HG03280 (cell line): Measurements from ENCODE around the gene PRKG2.

Source experiments
- ATAC-seq: cut with Tn5 transposase; IDR thresholded peaks from one replicate; pipeline ENCODE4 v1.9.1; 2021; ENCODE audit warnings: mild to moderate bottlenecking, moderate library complexity; ENCODE audit not compliant: unreplicated experiment

The PRKG2 gene

DNA sequence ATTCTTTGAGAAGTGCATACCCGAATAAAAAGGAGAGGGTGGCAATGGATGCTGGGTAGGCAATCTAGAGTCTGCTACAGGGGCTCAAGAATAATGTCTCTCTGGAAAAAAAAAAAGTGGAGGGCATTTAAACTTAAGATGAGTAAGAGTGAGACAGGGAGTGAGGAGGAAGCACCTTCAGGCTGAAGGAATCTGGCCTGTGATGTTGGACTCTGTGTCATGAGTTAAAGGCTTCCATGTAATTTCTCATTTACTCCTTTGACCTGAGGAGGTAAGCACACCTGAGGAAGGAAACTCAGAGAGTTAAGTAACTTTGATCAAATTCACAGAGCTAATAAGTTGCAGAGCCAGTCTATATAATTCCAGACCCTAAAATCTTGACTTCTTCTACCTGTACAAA lies 3.2 kb upstream of the PRKG2 start:
- no peak for ATAC-seq

DNA sequence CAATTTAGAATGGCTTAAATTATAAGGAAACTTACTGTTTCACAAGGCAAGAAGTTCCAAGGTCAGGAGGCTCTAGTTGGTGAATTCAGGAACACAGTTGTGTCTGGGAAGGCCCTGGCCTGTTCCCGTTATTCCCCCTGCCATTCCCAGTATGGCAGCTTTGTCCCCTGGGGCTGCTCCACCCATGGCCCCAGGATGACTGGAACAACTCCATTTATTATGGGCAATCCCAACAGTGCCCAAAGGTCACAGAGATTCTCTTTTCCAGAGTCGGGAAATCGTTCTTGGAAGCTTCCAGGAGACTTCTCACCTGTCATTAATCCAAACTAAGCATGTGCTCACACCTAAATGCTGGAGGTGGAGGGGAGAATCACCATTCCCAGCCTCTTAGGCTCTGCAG lies 2.8 kb upstream of the PRKG2 start:
- no peak for ATAC-seq

DNA sequence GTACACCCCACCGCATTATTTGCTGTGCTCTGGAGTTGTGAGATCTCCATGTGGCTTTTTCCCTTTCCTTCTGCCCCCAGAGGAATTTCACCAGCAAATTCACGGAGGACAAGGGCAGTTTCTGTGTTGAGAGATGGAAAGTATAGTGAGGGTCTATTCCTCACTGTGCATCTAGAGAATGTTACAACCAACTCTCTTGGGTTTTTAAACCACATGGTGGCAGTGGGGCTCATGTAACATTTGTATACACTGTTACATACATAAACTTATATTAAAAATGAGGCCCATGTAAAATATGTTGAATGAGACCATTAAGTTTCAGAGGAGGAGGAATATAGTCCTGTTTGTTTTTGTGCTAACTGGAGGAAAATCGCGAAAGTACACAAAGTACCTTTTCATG lies 909 bp upstream of the PRKG2 start:
- ATAC-seq: no peak

DNA sequence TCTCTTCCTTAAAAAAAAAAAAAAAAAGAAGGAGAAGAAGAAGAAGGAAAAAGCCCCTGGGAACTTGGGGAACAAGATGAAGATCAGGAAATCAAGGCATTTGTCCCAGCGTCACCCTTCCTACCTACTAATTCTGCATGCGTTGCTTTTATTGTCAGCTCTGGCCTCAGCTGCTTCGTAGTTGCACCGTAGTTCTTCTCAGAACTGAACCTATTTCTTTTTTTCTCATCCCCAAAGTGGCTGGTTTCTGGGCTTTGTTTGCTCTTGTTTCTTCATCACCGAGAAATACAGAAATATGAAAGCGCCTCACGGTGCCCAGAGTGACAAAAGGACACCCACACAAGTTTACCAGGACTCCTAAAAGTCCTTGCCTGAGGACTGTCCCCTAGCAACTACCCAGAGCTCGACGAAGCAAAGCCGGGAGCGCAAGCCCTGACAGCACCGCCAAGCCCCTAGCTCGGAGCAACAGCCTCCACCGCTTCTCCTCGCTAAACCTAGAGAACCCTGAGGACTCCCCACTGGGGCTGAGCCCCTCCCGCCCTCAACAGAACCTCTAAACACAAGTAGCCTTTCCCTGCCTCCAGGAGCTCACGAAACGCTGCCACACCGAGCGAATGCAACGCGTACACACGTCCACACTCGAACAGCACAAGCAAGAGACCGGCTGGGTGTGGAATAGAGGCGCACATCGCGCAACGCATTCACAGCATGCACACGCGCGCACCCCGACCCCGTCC lies 710 bp downstream of the PRKG2 start:
- ATAC-seq: no peak

DNA sequence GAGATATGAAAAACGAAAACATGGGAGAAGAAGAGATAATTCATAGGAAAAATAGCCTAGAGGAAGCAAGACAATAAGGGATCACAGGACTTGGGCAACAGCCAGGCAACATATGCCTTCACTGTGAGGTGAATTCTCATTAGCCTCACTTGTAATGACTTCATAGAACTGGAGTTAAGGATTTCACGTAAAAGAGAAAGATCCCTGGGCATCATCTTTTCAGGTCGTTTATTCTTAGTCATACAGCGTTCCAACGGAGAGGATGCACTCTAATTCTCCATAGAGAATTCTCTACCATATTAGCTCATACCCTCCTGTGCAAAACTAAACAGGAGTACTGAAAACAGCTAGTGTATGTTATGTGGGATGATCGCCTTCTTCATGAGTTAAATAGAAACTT lies 1.4 kb downstream of the PRKG2 start:
- ATAC-seq: no peak

DNA sequence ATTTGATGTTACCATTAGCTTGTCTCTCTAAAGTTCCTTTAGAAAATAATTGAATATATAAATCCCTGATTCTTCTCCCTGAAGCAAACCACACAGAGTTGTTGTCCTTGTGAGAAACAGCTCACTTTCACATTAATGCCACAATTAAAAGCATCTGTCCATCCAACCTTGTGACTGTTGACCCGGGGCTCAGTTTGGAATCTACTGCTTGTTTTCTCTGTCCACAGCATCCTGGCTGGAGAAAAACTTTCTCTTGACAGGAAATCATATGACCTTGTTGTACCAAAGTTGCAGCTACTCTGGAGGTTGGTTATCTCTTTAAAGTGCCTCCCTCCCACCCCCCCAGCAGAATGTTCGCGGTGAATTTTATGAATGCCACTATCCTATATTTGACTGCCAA lies 3.1 kb downstream of the PRKG2 start:
- no peak for ATAC-seq

DNA sequence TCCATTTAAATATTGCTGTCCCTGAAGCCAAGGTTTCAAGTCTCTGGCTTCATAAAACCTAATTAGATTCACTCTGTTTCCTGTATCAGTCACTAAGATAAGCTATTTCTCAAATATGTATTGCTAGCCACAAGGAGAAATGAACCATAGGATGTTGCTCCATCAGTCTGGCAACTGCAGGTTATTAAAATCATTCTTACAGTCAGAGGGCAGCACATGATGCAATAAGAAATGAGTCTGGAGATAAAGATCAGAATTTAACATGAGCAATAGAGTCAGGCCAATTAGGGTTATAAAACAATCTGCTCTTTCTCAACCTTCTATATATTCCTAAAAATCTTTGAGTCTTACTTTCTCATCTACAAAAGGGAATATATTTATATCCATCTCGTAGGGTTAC lies 7.2 kb downstream of the PRKG2 start:
- ATAC-seq: no peak

DNA sequence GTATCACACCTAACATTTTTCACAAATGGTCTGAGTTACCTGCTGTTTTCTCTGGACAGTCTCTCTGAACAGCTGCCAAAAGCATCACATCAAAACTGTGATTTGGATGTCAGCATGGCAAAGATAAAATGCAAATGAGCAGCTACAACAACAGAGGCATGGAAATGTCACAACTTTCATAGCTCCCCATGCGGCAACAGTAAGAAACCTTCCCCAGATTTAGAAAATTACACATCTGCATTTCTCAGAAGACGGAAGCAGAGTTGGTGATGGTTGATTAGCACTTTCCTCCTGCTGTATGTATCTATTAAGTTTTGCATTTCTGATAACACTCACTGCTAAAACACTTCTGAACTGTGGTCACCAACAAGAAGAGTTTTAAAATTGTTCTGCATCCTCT lies 9.7 kb downstream of the PRKG2 start:
- ATAC-seq: no peak

DNA sequence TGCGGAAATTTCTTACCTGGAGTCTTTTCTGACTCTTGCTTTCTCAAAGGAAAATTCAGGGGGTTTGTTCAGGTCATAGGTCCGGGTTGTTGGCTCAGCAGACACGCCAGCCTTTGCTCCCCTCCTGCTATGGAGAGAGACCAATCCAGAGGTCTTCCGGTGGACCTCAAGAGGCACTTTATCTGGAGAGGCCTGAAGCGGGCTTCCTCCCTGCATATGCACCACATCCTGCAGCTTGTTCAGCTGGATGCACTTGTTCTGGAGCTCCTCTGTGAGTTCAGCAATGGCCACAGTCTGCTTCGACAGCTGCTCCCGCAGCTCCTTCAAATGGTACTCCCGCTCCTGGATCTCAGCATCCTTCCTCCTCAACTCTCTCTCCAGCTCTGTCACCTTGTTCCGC lies 10.5 kb downstream of the PRKG2 start:
- ATAC-seq: no peak

DNA sequence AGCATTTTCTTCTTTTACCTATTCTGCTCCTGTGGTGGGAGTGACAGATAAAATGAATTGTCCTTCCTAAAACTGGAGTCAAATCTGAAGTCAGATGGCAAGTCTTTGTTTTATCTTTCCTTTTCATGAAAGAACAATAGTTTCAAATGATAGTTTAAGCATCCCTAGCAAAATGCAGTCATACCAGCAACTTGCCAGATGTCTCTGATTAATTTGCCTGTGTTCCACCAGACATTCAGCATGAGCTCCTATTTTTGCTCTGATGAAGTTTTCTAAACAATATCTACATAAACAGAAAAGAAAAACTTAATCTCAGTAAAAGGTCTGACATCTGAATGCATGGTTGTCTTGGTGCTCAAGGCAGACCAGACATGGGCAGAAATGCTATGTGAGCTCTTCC lies 15.2 kb downstream of the PRKG2 start:
- no peak for ATAC-seq

DNA sequence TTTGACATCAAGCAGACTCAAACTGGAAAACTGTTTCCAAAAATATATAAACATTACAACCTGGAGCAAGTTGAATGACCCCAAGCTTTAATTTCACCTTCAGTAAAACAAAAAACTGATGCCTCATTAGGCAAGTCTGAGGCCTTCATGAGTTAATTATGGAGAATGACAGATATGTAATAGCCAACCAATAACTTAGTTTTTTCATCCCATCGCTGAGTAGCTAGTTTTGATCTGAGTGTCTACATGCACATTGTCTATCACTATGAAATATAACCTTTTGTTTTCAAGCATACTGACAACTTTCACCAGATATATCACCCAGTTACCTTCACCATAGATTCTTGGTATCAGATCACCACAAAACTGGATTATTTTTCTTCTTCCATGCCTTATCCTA lies 16.4 kb downstream of the PRKG2 start:
- no peak for ATAC-seq

DNA sequence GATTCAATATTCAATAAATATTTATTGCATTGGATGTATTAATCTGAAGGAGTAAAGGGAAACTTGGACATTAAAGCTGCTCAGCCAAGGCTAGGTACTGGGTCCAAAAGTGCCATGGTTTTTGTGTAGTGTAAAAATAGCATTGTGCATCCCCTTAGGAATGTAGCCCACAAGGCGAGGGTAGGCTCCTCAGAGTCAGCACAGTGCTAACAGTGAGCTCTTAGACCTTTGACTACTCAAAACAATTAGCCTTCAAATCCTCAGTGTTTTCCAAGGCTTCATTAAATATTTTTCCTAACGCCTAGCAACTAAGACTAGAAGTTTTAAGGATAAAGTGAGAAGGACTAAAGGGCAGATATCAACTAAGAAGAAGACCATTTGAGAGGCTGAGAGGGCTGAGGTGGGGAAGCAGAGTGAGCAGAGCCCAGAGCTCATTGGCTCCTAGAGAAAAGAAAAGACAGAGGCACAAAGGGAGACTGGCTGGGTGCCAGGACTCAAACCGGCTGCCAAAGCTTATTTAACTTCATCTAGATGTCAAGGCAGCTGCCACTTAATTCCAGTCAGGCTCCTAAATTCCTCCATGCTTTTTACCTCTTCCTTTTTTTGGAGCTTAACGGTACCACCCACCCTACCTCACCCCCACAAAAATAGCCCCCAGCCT lies 17.0 kb downstream of the PRKG2 start:
- ATAC-seq: no peak

DNA sequence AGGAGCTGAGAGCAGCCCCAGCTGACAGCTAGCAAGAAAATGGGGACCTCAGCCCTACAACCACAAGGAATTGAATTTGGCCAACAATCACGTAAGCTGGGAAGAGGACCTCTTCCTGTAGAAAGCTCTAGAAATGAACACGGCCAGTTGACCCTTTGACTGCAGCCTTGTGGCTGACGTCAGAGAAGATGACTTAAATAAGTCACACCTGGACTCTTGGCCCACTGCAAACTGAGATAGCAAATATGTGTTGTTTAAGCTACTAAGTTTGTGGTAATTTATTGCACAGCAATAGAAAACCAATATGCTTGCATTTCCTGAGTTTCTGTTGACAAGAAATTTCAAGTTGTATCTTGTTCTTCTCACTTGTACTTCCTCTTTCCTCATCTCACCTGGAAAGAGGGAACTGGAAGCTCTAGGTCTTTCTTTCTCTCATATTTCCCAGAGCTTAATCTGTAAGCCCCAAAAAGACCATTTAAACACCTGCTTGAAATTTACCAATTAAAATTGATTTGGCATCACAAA lies 18.8 kb downstream of the PRKG2 start:
- no peak for ATAC-seq

DNA sequence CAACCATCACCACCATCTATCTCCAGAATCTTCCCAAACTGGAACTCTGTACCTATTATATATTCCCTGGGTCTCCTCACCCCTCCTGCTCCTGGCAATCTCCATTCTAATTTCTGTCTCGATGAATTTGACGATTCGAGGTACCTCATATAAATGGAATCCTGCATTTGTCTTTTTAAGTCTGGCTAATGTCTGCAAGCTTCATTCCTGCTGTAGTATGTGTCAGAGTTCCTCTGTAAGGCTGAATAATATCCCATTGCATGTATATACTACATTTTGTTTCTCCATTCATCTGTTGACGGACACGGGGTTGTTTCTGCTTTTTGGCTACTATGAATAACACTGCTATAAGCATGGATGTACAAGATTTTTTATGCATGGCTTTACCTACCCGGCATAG lies 19.5 kb downstream of the PRKG2 start:
- ATAC-seq: no peak

DNA sequence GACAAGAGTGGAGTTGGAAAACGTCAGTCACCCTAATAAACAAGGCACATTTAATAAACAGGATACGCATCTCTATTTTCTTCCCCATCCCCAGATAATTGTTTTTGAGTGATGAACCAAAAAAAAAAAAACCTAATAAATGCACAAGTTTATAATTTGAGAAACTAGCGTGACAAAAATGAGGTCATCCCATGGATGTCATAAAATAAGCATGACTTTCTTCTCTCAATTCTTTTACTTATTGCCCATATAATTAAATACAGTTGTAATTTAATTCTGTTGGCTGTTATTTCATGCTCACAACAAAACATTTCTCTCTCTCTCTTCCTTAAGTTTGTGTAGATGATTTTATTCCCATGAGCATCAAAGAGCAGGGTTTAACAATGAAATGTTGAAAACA lies 20.7 kb downstream of the PRKG2 start:
- no peak for ATAC-seq

DNA sequence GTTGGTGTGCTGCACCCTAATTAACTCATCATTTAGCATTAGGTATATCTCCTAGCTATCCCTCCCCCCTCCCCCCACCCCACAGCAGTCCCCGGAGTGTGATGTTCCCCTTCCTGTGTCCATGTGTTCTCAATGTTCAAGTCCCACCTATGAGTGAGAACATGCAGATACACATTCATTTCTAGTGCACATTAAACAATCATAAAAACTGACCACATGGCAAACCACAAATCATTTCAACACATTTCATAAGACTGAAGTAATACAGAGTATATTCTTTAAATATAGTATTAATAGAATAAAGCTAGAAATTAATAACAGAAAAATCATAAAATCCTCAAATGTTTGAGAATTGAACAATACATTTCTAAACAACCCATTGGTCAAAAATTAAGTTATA lies 34.1 kb downstream of the PRKG2 start:
- ATAC-seq: no peak

DNA sequence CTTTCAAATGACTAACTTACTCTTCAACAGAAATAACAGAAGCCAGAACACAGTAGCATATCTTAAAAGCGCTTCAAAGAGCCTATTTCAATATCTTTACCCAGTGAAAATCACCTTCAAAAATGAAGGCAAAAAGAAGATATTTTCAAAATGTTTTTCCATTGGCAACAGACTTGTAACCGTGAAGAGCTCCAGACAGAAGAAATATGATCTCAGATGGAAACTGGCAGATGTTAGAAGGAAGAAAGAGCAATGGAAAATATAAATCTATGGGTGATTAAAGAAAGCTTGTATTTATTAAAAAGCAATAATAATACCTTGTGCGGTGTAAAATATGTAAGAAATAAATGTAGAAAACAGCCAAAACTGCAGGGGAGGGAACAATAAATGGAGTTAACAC lies 35.7 kb downstream of the PRKG2 start:
- ATAC-seq: no peak

DNA sequence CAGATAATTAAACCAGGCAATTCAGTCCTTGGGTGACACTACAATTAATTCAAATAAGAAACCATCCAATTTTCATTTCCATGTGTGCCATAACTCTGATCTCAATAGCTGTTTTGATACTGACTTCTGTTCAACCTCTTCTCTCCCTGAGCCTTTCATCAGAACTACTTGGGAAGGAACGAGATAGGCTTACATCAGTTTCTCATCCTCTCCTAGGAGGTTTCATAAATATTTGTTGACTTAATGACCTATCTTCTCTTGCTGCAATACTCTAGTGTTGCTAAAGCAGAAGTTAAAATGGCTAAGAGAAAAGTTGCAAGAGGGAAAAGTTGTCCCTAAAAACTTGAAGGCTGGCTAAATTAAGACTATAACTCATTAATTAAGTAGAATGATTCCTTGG lies 41.8 kb downstream of the PRKG2 start:
- no peak for ATAC-seq

DNA sequence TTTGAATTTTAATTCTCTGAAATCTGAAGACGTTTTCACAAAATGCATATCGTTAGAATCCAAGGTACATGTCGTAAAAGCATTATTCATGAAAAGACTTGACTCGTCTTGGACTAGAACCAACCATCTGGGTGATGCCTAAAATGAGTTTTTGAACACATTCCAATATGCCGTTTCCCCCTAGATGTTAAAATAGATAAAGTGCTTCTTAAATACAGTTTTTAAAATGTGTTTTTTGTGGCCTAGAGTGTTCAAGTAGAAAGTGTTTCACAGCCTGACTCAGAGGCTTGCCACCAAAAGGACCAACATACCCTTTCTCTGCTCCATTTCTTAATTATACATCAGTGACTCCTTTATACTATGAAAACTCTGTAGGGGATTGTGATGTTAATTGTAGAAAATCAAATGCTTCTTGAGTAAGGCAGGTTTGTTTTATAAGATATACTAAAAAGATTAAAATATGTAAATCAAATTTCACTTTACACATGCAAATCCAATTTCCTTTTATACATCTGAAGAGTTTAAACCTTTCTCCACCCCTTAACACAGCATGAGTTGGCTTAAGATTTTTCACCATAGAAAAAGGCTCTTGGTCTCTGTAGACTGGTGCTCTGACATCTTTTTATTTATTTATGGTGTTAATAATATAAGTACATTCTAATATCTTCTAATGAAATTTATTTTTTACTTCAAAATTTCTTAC lies 48.4 kb downstream of the PRKG2 start:
- no peak for ATAC-seq

DNA sequence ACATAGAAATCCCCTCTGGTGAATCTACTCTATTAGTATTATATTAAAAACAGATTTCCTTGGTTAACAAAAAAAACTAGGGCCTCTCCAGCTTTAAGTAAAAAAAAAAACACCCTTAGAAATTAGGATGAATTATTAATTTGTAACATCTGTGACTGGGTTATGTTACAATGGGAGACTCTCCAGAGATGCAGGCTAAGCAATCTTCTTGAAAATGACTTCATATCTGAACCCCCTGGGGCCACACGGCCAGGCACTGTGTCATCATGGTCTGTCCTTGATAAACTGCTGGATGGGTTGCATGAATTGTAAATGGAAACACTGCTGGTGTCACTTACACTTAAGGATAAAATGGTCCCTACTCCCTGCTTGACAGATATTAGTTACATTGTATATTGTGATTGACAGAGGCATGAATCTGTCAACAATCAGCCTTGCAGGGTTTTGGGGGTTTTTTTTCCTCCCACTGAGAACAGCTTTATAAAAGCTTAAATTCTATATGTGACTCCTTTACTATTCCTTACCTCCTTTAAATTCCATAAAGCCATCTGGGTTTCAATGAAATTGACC lies 49.1 kb downstream of the PRKG2 start:
- no peak for ATAC-seq

DNA sequence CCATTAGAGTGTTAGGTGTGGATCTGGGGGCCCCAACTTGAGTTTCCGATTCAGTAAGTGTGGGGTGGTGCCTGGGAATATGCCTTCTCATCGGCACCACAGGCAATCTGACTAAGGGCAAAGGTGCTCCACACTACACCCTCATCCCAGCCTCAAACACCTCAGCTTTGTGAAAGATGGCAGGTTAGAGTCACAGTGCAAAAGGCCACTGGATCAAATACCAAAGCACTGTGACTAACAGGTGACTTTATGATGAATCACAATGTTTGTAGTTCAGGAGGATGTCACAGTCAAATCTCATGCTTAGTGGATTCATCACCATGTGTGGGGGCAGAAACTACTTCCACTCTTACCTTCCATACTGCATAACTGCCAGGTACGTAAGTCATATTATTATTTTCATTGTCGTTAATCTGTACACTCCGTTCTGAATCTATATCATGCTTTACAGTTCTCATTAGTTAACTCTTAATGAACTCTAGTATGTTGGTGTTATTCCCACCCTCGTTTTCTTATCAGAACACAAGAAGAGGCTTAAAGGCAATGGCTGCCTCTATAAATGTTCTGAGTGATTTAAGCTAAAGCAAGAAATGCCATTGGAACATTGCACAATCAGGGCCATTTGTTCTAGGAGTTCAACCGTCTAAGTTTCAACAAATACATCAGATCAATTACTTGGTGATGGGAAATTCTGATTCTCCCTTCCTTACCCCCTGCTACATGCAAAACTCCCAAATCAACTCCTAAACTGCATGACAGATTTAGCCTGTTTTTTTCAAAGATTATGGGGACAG lies 50.2 kb downstream of the PRKG2 start:
- no peak for ATAC-seq
